Muscle layer of colon (tissue), 2 donors: ENCODE results near the gene WIPF1.
A peak's percentile ranks its signal among the peaks of the same experiment; 100 is the strongest.

ENCODE experiments used
- H3K27ac ChIP-seq: one replicate; pipeline ENCODE4 v1.7.0; 2013; ENCODE audit warnings: low read depth, mild to moderate bottlenecking, low read length, moderate library complexity
- H3K27me3 ChIP-seq, 2 donors: one replicate each; pipeline ENCODE4 v1.7.0; 2013; ENCODE audit warnings: low read length in 2 of 2, mild to moderate bottlenecking in 2 of 2; ENCODE audit not compliant: insufficient read depth in 2 of 2, control insufficient read depth in 1 of 2
- H3K36me3 ChIP-seq: one replicate; pipeline ENCODE4 v1.7.0; 2013; ENCODE audit warnings: mild to moderate bottlenecking, low read length; ENCODE audit not compliant: insufficient read depth
- H3K4me1 ChIP-seq: one replicate; pipeline ENCODE4 v1.7.0; 2013; ENCODE audit warnings: mild to moderate bottlenecking, low read length; ENCODE audit not compliant: insufficient read depth
- H3K4me3 ChIP-seq, 2 donors: one replicate each; pipeline ENCODE4 v1.7.0; 2013; ENCODE audit warnings: low read length in 2 of 2, low read depth in 1 of 2, mild to moderate bottlenecking in 1 of 2, moderate library complexity in 1 of 2
- H3K9ac ChIP-seq: one replicate; pipeline ENCODE4 v1.7.0; 2013; ENCODE audit warnings: low read length
- H3K9me3 ChIP-seq: one replicate; pipeline ENCODE4 v1.7.0; 2013; ENCODE audit warnings: mild to moderate bottlenecking, low read length
- donor health status: abdominal sarcoma.
- donor health status: Adenocarcinoma of cecum.

Gene WIPF1

DNA sequence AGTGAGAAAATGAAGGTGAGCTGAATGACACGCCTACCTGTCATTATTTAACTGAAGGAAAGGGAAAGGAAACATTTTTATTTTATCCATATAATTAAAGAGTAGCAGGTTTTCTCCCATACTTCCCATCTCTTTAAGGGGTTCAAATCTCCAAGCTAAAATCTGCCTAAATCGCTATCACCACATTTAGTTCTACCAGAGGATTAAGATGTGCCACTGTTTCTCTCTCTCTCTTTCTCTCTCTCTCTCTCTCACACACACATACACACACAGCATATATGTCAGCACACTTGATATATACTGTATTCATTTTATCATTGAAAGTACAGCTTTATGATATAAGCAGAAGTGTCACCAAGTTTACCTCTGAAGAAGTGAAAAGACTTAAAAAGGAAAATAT is 3.1 kb downstream of the WIPF1 start:
- Histone ChIP-seq H3K4me3 (no peak overlapping the region), H3K27ac (peak overlapping the region; percentile 29), H3K27me3 (no peaks in the 10 kb centered on the region), H3K9ac (no peak overlapping the region), H3K36me3 (no peaks in the 10 kb centered on the region), H3K9me3 (no peaks in the 10 kb centered on the region), H3K4me1 (peaks cover 69% of the 10 kb centered on the region)

DNA sequence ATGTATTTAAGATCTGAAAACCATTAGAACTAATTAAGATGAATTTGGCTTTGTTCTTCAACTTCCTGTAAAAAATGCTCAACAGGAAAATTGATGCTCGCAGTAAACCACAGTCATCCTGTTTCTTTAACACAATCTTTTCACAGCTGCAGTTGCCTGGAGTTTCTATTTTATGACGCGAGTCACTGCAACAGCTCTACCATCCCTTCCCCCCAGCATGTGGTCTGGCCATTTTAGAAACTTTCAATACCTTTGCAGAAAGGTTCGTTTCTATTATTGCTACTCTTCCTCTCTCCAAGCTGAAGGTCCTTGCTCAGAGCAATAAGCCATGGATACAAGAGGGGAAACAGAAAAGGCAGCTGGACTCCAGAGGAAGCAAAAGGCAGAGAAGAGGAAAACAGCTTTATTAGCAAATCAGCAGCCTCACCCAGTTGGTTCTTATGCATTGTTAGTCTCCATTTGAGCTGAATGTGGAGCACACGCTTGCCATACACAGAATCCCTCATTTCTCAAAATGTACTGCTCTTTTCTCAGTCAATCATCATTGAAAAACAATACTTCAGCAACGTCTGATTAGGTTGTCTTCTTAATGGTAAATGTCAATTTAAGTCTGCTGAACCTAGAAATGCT is 3.9 kb downstream of the WIPF1 start:
- Histone ChIP-seq H3K27ac (peak overlapping the region; percentile 39), H3K27me3 (no peaks in the 10 kb centered on the region), H3K4me3 (peak overlapping the region in 1 of 2 donors; percentile 23), H3K9me3 (no peaks in the 10 kb centered on the region), H3K36me3 (no peaks in the 10 kb centered on the region), H3K4me1 (peaks cover 62% of the 10 kb centered on the region), H3K9ac (no peak overlapping the region)

DNA sequence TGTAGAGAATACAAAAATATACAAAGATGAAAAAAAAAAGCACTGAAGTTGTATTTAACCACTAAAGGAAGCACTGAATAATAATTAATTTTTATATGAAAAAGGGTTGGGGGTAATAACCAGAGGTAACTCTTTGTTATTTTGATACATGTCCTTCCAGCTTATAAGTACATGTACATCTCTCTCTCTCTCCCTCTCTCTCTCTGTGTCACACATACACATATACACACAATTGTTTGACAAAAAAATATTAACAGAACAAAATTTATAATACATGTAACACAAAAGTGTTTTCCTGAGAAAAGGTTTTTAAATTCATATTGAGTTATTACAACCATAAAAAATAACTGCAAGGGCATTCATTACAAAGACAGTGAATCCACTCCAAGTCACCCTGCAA is 4.6 kb downstream of the WIPF1 start:
- Histone ChIP-seq H3K27me3 (no peaks in the 10 kb centered on the region), H3K36me3 (no peaks in the 10 kb centered on the region), H3K4me1 (peaks cover 57% of the 10 kb centered on the region), H3K4me3 (peak overlapping the region in 1 of 2 donors; percentile 23), H3K9me3 (no peaks in the 10 kb centered on the region), H3K9ac (no peak overlapping the region), H3K27ac (no peak overlapping the region)

DNA sequence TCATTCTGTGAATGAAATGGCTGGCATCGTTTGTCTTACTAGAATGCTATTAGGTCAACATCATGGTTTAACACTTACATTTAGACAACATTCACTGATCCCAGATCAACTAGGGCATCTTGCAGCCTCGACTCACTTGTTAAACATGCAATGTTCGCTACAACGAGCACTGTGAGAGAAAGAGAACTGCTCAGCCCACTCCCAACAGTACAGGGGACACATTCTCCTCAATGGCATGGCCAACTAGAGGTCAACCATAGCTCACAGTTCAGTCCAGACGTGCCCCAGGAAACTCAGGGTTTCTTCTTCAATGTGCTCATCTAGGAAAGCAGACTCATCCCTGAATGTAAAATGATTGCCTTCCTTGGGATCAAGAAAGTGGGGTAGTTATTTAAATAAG is 5.9 kb downstream of the WIPF1 start:
- no peak overlapping the region for H3K9ac ChIP-seq
- no peaks in the 10 kb centered on the region for H3K9me3 ChIP-seq
- H3K27me3 ChIP-seq, result no peaks in the 10 kb centered on the region
- no peaks in the 10 kb centered on the region for H3K36me3 ChIP-seq
- H3K4me1 ChIP-seq, result peaks cover 52% of the 10 kb centered on the region
- no peak overlapping the region for H3K27ac ChIP-seq
- H3K4me3 ChIP-seq, result no peak overlapping the region

DNA sequence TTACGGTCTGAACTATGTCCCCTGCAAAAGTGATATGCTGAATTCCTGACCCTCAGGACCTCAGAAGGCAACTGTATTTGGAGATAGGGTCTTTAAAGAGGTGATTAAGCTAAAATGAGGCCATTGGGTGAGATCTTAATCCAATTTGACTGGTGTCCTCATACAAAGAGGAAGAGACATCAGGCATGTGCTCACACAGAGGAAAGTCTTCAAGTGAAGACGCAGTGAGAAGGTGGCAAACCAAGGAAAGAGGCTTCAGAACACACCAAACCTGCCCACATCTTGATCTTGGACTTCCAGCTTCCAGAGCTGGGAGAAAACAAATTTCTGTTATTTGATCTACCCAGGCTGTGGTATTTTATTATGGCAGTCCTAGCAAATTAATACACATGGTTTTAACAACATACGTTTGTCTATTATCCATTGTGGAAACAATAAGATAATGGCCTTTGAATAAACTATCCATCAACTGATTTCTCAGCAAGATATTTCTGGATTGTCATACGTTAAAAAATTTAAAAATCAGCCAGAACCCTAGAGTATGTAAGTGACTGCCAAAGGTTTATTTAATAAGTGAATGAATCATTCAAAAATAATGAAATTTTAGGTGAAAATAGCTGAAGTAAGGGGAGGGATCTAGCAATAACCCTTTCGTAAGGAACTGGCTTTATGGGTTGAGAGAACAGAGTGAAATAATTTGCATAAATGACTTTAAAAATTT is 6.5 kb downstream of the WIPF1 start:
- Histone ChIP-seq H3K27me3 (no peaks in the 10 kb centered on the region), H3K9ac (no peak overlapping the region), H3K27ac (no peak overlapping the region), H3K9me3 (no peaks in the 10 kb centered on the region), H3K4me3 (no peak overlapping the region), H3K4me1 (peaks cover 50% of the 10 kb centered on the region), H3K36me3 (no peaks in the 10 kb centered on the region)

DNA sequence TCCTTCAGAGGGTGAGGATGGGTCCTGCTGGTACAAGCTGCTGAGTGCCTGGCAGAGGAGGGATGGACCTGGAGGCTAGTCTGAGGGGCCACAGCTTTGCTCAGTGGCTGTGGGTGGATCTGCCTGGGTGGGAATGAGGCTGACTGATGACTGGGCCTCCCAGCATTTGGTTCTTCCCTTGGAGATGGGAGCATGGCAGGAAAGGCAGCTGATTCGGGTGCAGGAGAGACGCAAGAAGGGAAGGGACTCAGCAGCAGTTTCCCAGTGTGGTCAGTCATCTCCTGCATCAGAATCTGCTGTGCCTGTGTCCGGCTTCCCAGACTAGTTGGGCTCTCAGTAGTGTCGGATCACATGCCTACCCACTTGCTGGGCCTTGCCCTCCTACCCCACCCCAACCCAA is 7.3 kb downstream of the WIPF1 start:
- Histone ChIP-seq H3K27ac (no peak overlapping the region), H3K36me3 (no peaks in the 10 kb centered on the region), H3K9ac (no peak overlapping the region), H3K4me3 (peak overlapping the region in 1 of 2 donors; percentile 7), H3K9me3 (no peaks in the 10 kb centered on the region), H3K4me1 (peaks cover 42% of the 10 kb centered on the region), H3K27me3 (no peaks in the 10 kb centered on the region)

DNA sequence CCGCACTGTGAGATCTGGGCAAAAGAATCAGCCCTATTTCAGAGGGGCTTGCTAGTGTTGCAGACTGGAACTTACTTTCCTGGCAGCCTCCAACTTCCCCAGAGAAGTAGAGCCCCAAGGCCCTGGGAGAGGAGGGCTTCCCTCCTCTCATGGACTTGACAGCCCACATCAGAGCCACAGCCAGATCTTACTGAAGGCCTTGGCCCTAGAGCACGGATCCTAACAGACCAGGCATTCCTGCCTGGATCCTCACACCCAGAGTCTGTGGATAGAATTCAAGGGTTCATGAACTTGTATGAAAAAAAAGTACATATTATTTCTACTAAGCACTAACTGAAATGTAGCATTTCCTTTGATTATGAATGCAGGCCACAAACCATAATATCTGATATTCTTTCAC is 8.3 kb downstream of the WIPF1 start:
- Histone ChIP-seq H3K4me1 (peaks cover 37% of the 10 kb centered on the region), H3K27ac (no peak overlapping the region), H3K9ac (no peak overlapping the region), H3K27me3 (no peaks in the 10 kb centered on the region), H3K9me3 (no peaks in the 10 kb centered on the region), H3K4me3 (no peak overlapping the region), H3K36me3 (peaks cover 3% of the 10 kb centered on the region)

DNA sequence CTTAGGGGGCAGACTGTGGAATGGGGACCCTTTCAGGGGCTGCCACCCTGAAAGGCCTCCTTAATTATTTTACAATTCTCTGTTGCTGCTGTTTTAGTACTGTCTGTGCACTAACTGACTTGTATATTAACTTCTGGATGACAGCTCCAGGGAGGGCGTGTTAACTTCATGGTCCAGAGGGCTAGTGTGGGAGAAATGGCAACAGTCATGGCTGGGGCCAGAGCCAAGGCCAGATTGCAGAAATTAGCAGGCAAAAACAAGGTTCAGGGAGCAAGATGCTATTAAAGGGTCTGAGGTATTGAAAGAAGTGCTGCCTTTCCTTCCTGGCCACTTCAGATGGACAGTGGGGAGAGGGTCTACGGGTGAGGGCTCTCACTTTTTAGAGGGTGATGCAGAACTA is 9.1 kb downstream of the WIPF1 start:
- Histone ChIP-seq H3K4me3 (no peak overlapping the region), H3K36me3 (peaks cover 7% of the 10 kb centered on the region), H3K9ac (no peak overlapping the region), H3K9me3 (no peaks in the 10 kb centered on the region), H3K4me1 (peaks cover 31% of the 10 kb centered on the region), H3K27ac (no peak overlapping the region), H3K27me3 (no peaks in the 10 kb centered on the region)

DNA sequence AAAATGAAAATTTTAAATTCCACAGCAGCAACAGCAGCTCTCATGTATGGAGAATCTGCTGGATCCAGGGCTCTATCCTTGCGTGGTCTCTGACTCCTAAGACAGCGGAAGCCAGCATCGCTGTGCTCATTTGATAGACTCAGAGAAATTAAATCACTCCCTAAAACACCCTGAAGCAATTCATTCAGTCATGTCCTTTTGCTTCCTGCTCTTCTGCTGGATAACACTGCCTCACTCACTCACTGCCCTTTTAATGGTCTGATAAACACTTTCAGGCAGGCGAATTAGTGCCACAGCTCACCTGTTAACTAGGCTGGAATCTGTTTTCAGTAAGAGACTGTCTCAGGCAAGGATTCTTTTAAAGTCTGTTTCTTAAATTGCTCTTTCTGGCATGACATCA is 10.0 kb downstream of the WIPF1 start:
- Histone ChIP-seq H3K9ac (no peak overlapping the region), H3K27me3 (no peaks in the 10 kb centered on the region), H3K27ac (no peak overlapping the region), H3K9me3 (no peaks in the 10 kb centered on the region), H3K36me3 (peaks cover 13% of the 10 kb centered on the region), H3K4me3 (no peak overlapping the region), H3K4me1 (peaks cover 33% of the 10 kb centered on the region)

DNA sequence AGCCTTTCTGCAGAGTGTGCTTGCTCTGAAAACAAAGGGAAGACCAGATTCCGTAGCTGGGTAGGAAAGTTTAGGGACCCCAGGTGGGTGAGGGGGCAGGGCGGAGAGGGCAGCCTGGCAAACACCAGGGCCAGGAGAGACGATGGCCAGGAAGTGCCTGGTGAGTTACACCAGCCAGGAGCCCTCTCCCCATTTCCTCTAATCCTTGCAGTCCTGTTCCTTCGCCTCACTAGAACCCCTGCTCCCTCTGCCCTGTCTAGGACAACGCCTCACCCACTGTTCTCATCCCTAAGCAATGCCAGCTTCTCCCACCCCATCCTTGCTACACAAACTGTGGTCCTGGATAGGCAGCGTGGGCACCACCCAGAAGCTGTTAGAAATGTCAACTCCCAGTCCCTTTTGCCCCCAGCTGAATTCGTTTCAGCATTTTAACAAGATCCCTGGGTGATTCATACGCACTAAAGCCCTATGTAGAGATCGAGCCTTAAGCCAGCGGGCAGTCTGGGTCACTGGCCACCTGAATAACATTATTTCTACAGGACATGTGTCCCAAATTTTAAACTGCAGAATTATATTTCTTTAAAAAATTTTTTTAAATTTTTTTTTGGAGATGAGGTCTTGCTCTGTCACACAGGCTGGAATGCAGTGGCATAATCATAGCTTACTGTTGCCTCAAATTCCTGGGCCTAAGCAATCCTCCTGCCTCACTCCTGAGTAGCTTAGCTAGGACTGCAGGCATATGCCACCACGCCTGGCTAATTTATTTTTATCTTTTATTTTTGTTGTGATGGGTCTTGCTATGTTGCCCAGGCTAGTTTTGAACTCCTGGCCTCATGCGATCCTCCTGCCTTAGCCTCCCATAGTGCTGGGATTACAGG is 10.9 kb downstream of the WIPF1 start:
- peaks cover 16% of the 10 kb centered on the region for H3K36me3 ChIP-seq
- H3K9ac ChIP-seq, result no peak overlapping the region
- H3K27me3 ChIP-seq, result no peaks in the 10 kb centered on the region
- no peak overlapping the region for H3K4me3 ChIP-seq
- no peak overlapping the region for H3K27ac ChIP-seq
- peaks cover 34% of the 10 kb centered on the region for H3K4me1 ChIP-seq
- no peaks in the 10 kb centered on the region for H3K9me3 ChIP-seq

DNA sequence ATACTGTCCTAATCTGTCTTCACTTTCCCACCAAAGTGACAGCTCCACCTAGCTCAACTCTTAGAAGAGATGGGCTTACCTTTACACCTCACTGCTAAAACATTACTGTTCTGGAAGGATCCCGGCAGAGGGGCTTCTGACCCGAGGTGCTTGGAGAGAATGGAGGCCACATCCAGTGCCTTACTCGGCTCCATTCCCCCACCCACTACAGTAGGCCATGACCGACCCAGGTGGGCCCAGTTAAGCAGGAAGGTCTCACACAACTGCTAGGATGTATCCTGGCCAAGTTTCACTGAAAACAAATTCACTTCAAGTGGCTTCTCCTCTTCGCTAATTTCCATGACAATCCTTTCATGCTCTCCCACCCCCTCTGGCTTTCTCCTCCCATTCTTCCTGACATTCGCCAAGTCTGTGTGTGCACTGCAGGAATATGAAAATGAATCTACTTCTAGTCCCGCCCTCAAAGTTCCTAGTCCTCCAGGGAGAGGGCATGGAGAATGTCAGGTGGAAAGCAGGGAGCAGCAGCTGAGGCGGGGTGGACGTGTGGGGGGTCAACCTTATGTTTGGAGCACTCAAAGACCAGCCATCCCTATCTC is 11.8 kb downstream of the WIPF1 start:
- H3K4me1 ChIP-seq, result peaks cover 25% of the 10 kb centered on the region
- H3K9me3 ChIP-seq, result no peaks in the 10 kb centered on the region
- H3K9ac ChIP-seq, result no peak overlapping the region
- H3K4me3 ChIP-seq, result no peak overlapping the region
- no peak overlapping the region for H3K27ac ChIP-seq
- H3K27me3 ChIP-seq, result no peaks in the 10 kb centered on the region
- H3K36me3 ChIP-seq, result peaks cover 22% of the 10 kb centered on the region
